ENCODE measurements around the gene SEMA3B. TPM values are rescaled to one million over a fixed set of nuclear protein-coding genes. Genes with fewer than 3 reads are reported as not detected.
"Not testable (repeated sequence)": the region's sequence is repeated elsewhere in the genome, so short reads cannot be mapped to it uniquely, and the experiment has no call there.

The SEMA3B gene
- total RNA-seq, 4 donors from 2014 or later, result 21.0 to 31.0 (median 26.5) TPM

- Histone ChIP-seq H3K9me3 (no peaks in the 10 kb centered on the region), H3K36me3 (no peaks in the 10 kb centered on the region), H3K27ac (peak overlapping the region in 2 of 3 donors; percentile 40 to 74), H3K4me3 (replicated peaks in 1 of 3) (peak overlapping the region in 1 of 3 donors; percentile 8), H3K27me3 (no peaks in the 10 kb centered on the region), H3K4me1 (peaks cover 22 to 35% of the 10 kb centered on the region in 2 donors)
- no peak for DNase-seq
- 89% methylated on average over 18 to 28 of the region's 32 CpGs for WGBS, 2 donors
- TF ChIP-seq POLR2A (IDR thresholded peaks at IDR 0.05), result no peak
- TF ChIP-seq CTCF (IDR thresholded peaks at IDR 0.05), result no peak
- intact Hi-C loops (cut with DNase I), result no loop called here
These were observed 33.4 kb downstream of the SEMA3B start for GRCh38 chr3:50302095-50303012.

- peak; percentile 42 to 48 for DNase-seq
- Histone ChIP-seq H3K4me3 (replicated peaks in 1 of 3) (peak within 1 kb of the TSS in 1 of 3 donors; percentile 8), H3K9me3 (no peaks in the 10 kb centered on the region), H3K27ac (peak within 1 kb of the TSS in 2 of 3 donors; percentile 40 to 74), H3K36me3 (no peaks in the 10 kb centered on the region), H3K27me3 (no peaks in the 10 kb centered on the region), H3K4me1 (peaks cover 21 to 30% of the 10 kb centered on the region in 2 donors)
- intact Hi-C loops (cut with DNase I), result no loop called here
- 76 to 78% methylated on average over 5 to 12 of the region's 14 CpGs for WGBS, 2 donors
- TF ChIP-seq CTCF (IDR thresholded peaks at IDR 0.05), result no peak
- no peak for TF ChIP-seq POLR2A (IDR thresholded peaks at IDR 0.05)
These were observed 34.3 kb downstream of the SEMA3B start, which contains the start of gene HYAL1 for GRCh38 chr3:50303013-50303815. Gene HYAL1 (minus strand): TSS chr3:50303574. CDS start chr3:50302956, 618 bp downstream.

- Histone ChIP-seq H3K27me3 (no peaks in the 10 kb centered on the region), H3K4me1 (peaks cover 20 to 28% of the 10 kb centered on the region in 2 donors), H3K4me3 (replicated peaks in 1 of 3) (no peak overlapping the region), H3K27ac (no peak overlapping the region), H3K36me3 (no peaks in the 10 kb centered on the region), H3K9me3 (no peaks in the 10 kb centered on the region)
- no peak for DNase-seq
- intact Hi-C loops (cut with DNase I), result no loop called here
- TF ChIP-seq POLR2A (IDR thresholded peaks at IDR 0.05) (no peak), CTCF (IDR thresholded peaks at IDR 0.05) (no peak)
These were observed 35.7 kb downstream of the SEMA3B start for GRCh38 chr3:50304601-50305000.

GRCh38 chr3:50312041-50312440 is 43.1 kb downstream of the SEMA3B start:
- WGBS, 2 donors, result 80% methylated on average over 2 of the region's 32 CpGs; no CpG with 5 or more reads in 1 of the 2 donors
- peaks cover 14 to 47% of the 10 kb centered on the region in 2 donors for H3K4me1 ChIP-seq
- intact Hi-C loops (cut with DNase I); H3K27me3 ChIP-seq; H3K9me3 ChIP-seq; DNase-seq; H3K4me3 ChIP-seq (replicated peaks in 1 of 3); H3K36me3 ChIP-seq; H3K27ac ChIP-seq: not testable (repeated sequence)

- DNase-seq, result peak; percentile 72 to 73
- no peak overlapping the region for H3K4me3 ChIP-seq (replicated peaks in 1 of 3)
- intact Hi-C loops (cut with DNase I), result no loop called here
- no peak for TF ChIP-seq POLR2A (IDR thresholded peaks at IDR 0.05)
- TF ChIP-seq CTCF (IDR thresholded peaks at IDR 0.05), result no peak
- 40 to 50% methylated on average over 3 of the region's 3 CpGs for WGBS, 2 donors
- peaks cover 26 to 67% of the 10 kb centered on the region in 2 donors for H3K4me1 ChIP-seq
- H3K9me3 ChIP-seq, result no peaks in the 10 kb centered on the region
- H3K36me3 ChIP-seq, result peaks cover 7 to 20% of the 10 kb centered on the region in 2 donors
- peak overlapping the region in 2 of 3 donors; percentile 38 to 52 for H3K27ac ChIP-seq
- no peaks in the 10 kb centered on the region for H3K27me3 ChIP-seq
These were observed 45.4 kb downstream of the SEMA3B start for GRCh38 chr3:50314342-50314741.
